ENCODE results near the gene ZFP36. TPM values are rescaled to one million over a fixed set of nuclear protein-coding genes. Genes with fewer than 3 reads are reported as not detected.
"Not testable (repeated sequence)": the region's sequence is repeated elsewhere in the genome, so short reads cannot be mapped to it uniquely, and the experiment has no call there.

ZFP36 gene
- total and polyA plus RNA-seq, 3 experiments from 2014 or later, result 32.8 to 355 (median 36.4) TPM

DNA sequence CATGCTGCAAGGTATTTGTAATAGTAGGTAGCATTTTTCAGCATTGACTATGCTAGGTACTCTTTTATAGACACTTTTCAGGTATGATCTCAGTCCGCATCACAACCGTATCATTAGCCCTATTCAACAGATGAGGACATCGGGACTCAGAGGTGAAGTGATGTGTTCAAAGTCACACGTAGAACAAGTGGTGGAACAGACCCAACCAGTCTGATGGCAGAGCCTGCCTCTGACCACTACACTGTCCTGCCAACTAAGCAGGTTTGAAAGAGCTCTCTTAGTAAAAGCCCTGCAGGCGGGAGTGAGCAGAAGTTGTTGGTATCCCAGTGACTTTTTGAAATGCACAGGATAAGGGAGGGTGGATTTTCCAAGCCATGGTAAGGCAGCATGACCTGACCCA is 35.9 kb upstream of the ZFP36 start:
- Histone ChIP-seq H3K9me3 (ENCODE audit: low read length) (no peaks in the 10 kb centered on the region), H3K4me1 (ENCODE audit: insufficient read depth, low read length) (no peaks in the 10 kb centered on the region), H3K4me3 (ENCODE audit: low read length) (no peak overlapping the region), H3K36me3 (ENCODE audit: insufficient read depth, low read length) (peaks cover 16% of the 10 kb centered on the region), H3K27ac (ENCODE audit: low read depth, low read length) (no peak overlapping the region), H3K27me3 (ENCODE audit: insufficient read depth, low read length, poor library complexity, severe bottlenecking) (no peaks in the 10 kb centered on the region)
- Mint-ChIP-seq H3K27ac (peak overlapping the region in 1 of 8 donors; percentile 76), H3K4me1 (peaks cover 2 to 3% (median 3%) of the 10 kb centered on the region in 3 donors), H3K9me3 (no peaks in the 10 kb centered on the region), H3K27me3 (no peaks in the 10 kb centered on the region), H3K36me3 (peaks cover 0 to 74% (median 9%) of the 10 kb centered on the region in 3 donors), H3K4me3 (no peak overlapping the region)
- DNase-seq, result no peak
- ChIA-PET CTCF (no interaction called here), POLR2A (no interaction called here)

DNA sequence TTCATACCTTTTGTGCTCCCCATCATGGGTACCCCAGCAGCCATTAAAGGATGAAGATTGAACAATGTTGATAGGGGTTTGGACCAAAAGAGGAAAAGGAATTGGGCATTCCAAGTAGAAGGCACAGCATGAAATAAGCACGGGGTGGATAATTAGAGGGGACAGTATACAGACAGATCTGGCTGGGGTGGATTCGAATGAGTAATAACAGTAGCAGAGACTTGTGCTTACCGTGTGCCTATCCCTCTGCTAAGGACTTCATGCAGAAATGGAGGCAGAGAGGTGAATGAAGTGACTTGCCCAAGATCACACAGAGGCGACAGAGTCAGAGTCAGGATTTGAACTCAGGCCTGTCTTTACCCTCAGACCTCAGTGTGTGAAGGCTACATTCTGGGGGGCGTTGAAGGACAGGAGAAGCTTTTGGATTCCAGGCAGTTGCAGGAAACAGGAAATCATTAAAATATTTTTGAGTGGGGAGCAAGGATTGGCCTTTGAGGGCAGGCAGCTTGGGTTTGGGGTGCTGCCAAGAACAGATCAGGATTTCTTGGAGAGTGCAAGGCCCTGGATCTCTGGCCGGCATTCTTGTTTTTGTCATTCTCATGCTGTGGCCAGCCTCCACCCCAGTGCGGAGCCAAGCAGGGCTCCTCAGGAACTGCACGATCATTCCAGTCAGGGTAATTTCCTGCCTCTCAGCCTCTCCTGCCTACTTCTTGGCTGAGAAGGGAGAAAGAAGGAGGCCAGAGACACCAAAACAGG is 34.4 kb upstream of the ZFP36 start:
- H3K27me3 ChIP-seq (ENCODE audit: insufficient read depth, low read length, poor library complexity, severe bottlenecking), result no peaks in the 10 kb centered on the region
- POLR2A ChIA-PET, result no interaction called here
- no peak for DNase-seq
- Mint-ChIP-seq H3K9me3 (no peaks in the 10 kb centered on the region), H3K4me3 (no peak overlapping the region), H3K36me3 (peaks cover 0 to 81% (median 13%) of the 10 kb centered on the region in 3 donors), H3K27ac (peak overlapping the region in 6 of 8 donors; percentile 33 to 82 (median 42)), H3K27me3 (no peaks in the 10 kb centered on the region), H3K4me1 (peaks cover under 1 to 2% (median under 1%) of the 10 kb centered on the region in 3 donors)
- no peak overlapping the region for H3K4me3 ChIP-seq (ENCODE audit: low read length)
- no peak overlapping the region for H3K27ac ChIP-seq (ENCODE audit: low read depth, low read length)
- no peaks in the 10 kb centered on the region for H3K9me3 ChIP-seq (ENCODE audit: low read length)
- H3K4me1 ChIP-seq (ENCODE audit: insufficient read depth, low read length), result no peaks in the 10 kb centered on the region
- peaks cover 31% of the 10 kb centered on the region for H3K36me3 ChIP-seq (ENCODE audit: insufficient read depth, low read length)
- CTCF ChIA-PET, result interaction anchor here (0.6 kb wide), 1 partner anchor 201 kb away, joined by 3 read pairs; no protein-coding TSS in a partner anchor

DNA sequence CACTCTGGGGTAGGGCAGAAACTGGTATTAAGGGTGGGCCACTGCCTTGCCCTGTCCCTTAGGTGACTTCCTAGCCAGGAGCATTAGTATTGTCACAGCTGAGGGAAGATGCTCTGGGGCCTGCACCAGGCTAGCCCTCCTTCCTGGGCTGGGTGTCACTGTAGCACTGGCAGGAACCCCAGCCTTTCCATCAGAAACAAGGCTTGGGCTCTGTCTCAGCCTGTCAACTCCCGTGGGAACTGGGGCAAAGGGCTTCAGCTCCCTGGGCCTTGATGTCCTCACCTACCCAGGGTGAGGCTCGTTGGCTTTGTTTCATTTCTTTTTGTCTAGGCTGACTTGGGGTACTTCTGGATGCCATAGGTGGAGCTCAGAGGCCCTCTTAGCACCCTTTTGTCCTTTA is 33.7 kb upstream of the ZFP36 start:
- ChIA-PET POLR2A (no interaction called here), CTCF (no interaction called here)
- H3K4me3 ChIP-seq (ENCODE audit: low read length), result no peak overlapping the region

DNA sequence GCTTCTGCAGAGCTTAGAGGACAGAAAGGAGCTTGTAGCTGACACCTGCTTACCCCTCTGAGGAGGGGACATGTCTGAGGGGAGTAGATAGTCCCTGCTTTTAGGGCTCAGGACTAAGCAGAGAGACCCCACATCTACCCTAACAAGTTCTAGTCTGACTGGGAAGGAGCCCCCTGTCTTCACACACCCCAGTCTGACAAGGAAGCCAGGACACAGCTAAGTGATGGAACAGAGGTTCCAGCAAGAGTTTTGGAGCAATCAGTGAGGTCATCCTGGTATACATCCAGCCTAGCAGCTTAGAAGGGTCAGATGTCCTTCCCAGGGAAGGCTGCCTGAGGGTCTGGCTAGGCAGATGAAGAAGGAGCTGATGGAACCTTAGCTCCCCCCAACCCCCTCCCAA is 30.7 kb upstream of the ZFP36 start:
- DNase-seq, result no peak
- no peaks in the 10 kb centered on the region for H3K27me3 Mint-ChIP-seq
- peaks cover 0 to 2% (median 0%) of the 10 kb centered on the region in 3 donors for H3K4me1 Mint-ChIP-seq
- ChIA-PET CTCF (interaction anchor here (0.7 to 0.8 kb wide), 2 partner anchors 22 to 138 kb away, joined by 3 read pairs; no protein-coding TSS in a partner anchor), POLR2A (no interaction called here)
- Histone ChIP-seq H3K4me3 (ENCODE audit: low read length) (no peak overlapping the region), H3K4me1 (ENCODE audit: insufficient read depth, low read length) (no peaks in the 10 kb centered on the region), H3K27me3 (ENCODE audit: insufficient read depth, low read length, poor library complexity, severe bottlenecking) (no peaks in the 10 kb centered on the region), H3K36me3 (ENCODE audit: insufficient read depth, low read length) (peaks cover 33% of the 10 kb centered on the region), H3K9me3 (ENCODE audit: low read length) (no peaks in the 10 kb centered on the region), H3K27ac (ENCODE audit: low read depth, low read length) (no peak overlapping the region)
- peak overlapping the region in 2 of 8 donors; percentile 54 to 72 for H3K27ac Mint-ChIP-seq
- H3K9me3 Mint-ChIP-seq, result no peaks in the 10 kb centered on the region
- no peak overlapping the region for H3K4me3 Mint-ChIP-seq
- peaks cover 0 to 89% (median 22%) of the 10 kb centered on the region in 3 donors for H3K36me3 Mint-ChIP-seq

More for the DNA sequence above, 33.7 kb upstream of the ZFP36 start:
- peak overlapping the region in 3 of 8 donors; percentile 29 to 75 (median 58) for H3K27ac Mint-ChIP-seq
- Histone ChIP-seq H3K27ac (ENCODE audit: low read depth, low read length) (no peak overlapping the region), H3K4me1 (ENCODE audit: insufficient read depth, low read length) (no peaks in the 10 kb centered on the region), H3K9me3 (ENCODE audit: low read length) (no peaks in the 10 kb centered on the region), H3K36me3 (ENCODE audit: insufficient read depth, low read length) (peaks cover 35% of the 10 kb centered on the region), H3K27me3 (ENCODE audit: insufficient read depth, low read length, poor library complexity, severe bottlenecking) (no peaks in the 10 kb centered on the region)
- H3K4me1 Mint-ChIP-seq, result peaks cover 0 to 2% (median 0%) of the 10 kb centered on the region in 3 donors
- peaks cover 0 to 88% (median 16%) of the 10 kb centered on the region in 3 donors for H3K36me3 Mint-ChIP-seq
- no peak overlapping the region for H3K4me3 Mint-ChIP-seq
- no peaks in the 10 kb centered on the region for H3K27me3 Mint-ChIP-seq
- no peak for DNase-seq
- no peaks in the 10 kb centered on the region for H3K9me3 Mint-ChIP-seq

DNA sequence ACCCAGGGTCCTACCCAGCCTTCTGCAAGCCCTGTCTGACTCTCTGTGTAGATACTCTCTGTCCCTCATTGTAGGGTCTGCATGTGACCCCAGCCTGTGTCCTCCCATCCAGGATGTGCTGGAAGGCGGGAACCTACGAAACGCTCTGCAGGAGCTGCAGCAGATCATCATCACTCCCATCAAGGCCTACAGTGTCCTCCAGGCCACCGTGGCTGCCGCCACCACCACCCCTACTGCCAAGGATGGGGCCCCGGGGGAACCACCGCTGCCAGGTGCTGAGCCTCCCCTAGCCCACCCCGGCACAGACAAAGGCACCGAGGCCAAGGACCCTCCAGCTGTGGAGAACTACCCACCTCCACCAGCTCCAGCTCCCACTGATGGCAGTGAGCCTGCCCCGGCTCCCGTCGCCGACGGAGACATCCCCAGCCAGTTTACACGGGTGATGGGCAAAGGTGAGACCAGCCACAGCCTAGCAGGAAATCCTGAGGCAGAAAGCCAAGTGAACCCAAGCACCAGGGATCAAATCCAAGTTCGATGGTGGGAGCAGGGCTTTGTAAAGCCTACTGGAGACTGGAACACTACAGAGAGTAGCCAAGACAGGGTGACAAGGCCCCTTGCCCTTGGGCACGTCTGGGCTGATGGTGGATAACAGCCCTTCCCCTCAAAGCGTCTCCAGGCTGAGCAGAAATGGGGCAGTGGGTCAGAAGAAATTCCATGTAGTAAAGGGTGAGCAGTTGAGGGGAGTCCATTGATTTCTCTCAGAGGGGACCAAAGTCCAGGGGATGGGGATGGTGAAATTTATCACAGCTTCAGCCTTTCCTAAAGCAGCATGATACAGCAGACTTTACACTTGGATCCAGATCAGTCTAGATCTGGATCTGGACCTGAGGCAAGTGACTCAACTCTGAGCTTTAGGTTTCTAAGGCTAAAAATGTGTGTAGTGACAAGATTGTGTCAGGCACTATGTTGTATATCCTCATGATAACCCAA is 29.0 kb upstream of the ZFP36 start:
- POLR2A ChIA-PET, result no interaction called here
- Mint-ChIP-seq H3K27ac (peak overlapping the region in 2 of 8 donors; percentile 65 to 77), H3K9me3 (no peaks in the 10 kb centered on the region), H3K27me3 (no peaks in the 10 kb centered on the region), H3K4me3 (no peak overlapping the region), H3K4me1 (no peaks in the 10 kb centered on the region), H3K36me3 (peaks cover 0 to 89% (median 21%) of the 10 kb centered on the region in 3 donors)
- no peaks in the 10 kb centered on the region for H3K9me3 ChIP-seq (ENCODE audit: low read length)
- CTCF ChIA-PET, result no interaction called here
- no peak for DNase-seq
- H3K4me3 ChIP-seq (ENCODE audit: low read length), result no peak overlapping the region
- peaks cover 31% of the 10 kb centered on the region for H3K36me3 ChIP-seq (ENCODE audit: insufficient read depth, low read length)
- H3K27me3 ChIP-seq (ENCODE audit: insufficient read depth, low read length, poor library complexity, severe bottlenecking), result no peaks in the 10 kb centered on the region
- H3K27ac ChIP-seq (ENCODE audit: low read depth, low read length), result no peak overlapping the region
- no peaks in the 10 kb centered on the region for H3K4me1 ChIP-seq (ENCODE audit: insufficient read depth, low read length)

DNA sequence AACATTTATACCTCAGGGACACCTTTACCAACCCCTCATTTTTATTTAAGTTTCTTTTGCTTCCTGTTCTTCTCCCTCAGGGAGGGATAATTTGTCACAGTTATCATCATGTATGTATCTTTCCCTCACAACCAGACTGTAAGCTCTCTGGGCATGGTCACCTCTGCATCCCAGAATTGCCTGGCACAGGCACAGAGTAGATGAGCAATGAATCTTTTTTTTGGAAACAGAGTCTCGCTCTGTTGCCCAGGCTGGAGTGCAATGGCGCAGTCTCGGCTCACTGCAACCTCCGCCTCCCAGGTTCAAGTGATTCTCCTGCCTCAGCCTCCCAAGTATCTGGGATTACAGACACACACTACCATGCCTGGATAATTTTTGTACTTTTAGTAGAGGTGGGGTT is 27.3 kb upstream of the ZFP36 start:
- H3K9me3 ChIP-seq (ENCODE audit: low read length); H3K9me3 Mint-ChIP-seq; H3K27ac ChIP-seq (ENCODE audit: low read depth, low read length); H3K4me3 Mint-ChIP-seq; POLR2A ChIA-PET; H3K4me1 ChIP-seq (ENCODE audit: insufficient read depth, low read length); H3K27me3 Mint-ChIP-seq; H3K27me3 ChIP-seq (ENCODE audit: insufficient read depth, low read length, poor library complexity, severe bottlenecking); H3K4me3 ChIP-seq (ENCODE audit: low read length); H3K4me1 Mint-ChIP-seq; DNase-seq: not testable (repeated sequence)
- CTCF ChIA-PET, result interaction anchor here (1.2 kb wide), 1 partner anchor 16 kb away, joined by 3 read pairs; no protein-coding TSS in a partner anchor
- peak overlapping the region in 3 of 8 donors; percentile 15 to 79 (median 63) for H3K27ac Mint-ChIP-seq
- H3K36me3 Mint-ChIP-seq, result peaks cover 0 to 96% (median 19%) of the 10 kb centered on the region in 3 donors
- H3K36me3 ChIP-seq (ENCODE audit: insufficient read depth, low read length), result peaks cover 37% of the 10 kb centered on the region

DNA sequence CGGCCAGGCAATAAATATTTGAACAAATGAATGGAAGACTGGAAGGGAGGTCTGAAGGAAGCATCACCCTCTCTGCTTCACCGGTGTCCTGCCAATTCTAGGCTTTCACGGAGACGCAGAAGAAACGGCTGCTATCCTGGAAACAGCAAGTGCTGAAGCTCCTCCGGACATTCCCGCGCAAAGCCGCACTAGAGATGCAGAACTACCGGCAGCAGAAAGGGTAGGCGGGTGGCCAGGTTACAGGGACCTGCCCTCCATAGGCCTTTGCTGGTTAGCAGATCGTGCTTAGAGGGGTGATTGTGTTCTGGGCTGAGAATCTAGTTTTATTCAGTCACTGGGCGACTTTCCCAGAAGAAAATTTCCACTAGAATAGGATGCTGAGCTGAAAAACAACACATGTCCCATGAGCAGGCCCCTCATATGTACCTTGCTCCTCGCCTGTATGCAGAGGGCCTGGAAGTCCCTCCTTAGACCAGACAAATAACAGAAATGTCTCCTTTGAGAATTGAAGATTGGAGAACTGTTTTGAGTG is 26.7 kb upstream of the ZFP36 start:
- Mint-ChIP-seq H3K4me3 (no peak overlapping the region), H3K36me3 (peaks cover 0 to 95% (median 19%) of the 10 kb centered on the region in 3 donors), H3K4me1 (no peaks in the 10 kb centered on the region), H3K27me3 (no peaks in the 10 kb centered on the region), H3K27ac (peak overlapping the region in 1 of 8 donors; percentile 42), H3K9me3 (no peaks in the 10 kb centered on the region)
- ChIA-PET POLR2A (no interaction called here), CTCF (interaction anchor here (1.2 kb wide), 1 partner anchor 17 kb away, joined by 3 read pairs; no protein-coding TSS in a partner anchor)
- Histone ChIP-seq H3K9me3 (ENCODE audit: low read length) (no peaks in the 10 kb centered on the region), H3K36me3 (ENCODE audit: insufficient read depth, low read length) (peaks cover 37% of the 10 kb centered on the region), H3K4me1 (ENCODE audit: insufficient read depth, low read length) (no peaks in the 10 kb centered on the region), H3K4me3 (ENCODE audit: low read length) (no peak overlapping the region), H3K27me3 (ENCODE audit: insufficient read depth, low read length, poor library complexity, severe bottlenecking) (no peaks in the 10 kb centered on the region), H3K27ac (ENCODE audit: low read depth, low read length) (no peak overlapping the region)
- no peak for DNase-seq

Data from CD8-positive, alpha-beta memory T cell (primary cell).